Medulla oblongata (tissue), 1 donor: ENCODE measurements around the gene HIGD1A.
A peak's percentile ranks its signal among the peaks of the same experiment; 100 is the strongest.
"Not testable (repeated sequence)": the region's sequence is repeated elsewhere in the genome, so short reads cannot be mapped to it uniquely, and the experiment has no call there.

Experiments used
- DNase-seq: peaks from one replicate; pipeline ENCODE4 v3.0.0-alpha.2; 2015; ENCODE audit errors: extremely low spot score

HIGD1A gene

GRCh38 chr3:42829083-42829627, 24.9 kb upstream of the HIGD1A start:
- DNase-seq: no peak

- DNase-seq: no peak
Observed at GRCh38 chr3:42827654-42828053, 23.4 kb upstream of the HIGD1A start.

GRCh38 chr3:42827023-42827422, 22.7 kb upstream of the HIGD1A start:
- no peak for DNase-seq

GRCh38 chr3:42826141-42826540, 21.9 kb upstream of the HIGD1A start:
- no peak for DNase-seq

GRCh38 chr3:42823351-42823750, 19.1 kb upstream of the HIGD1A start:
- DNase-seq: no peak

GRCh38 chr3:42822828-42823227, 18.5 kb upstream of the HIGD1A start:
- no peak for DNase-seq

GRCh38 chr3:42820746-42821051, 16.4 kb upstream of the HIGD1A start:
- no peak for DNase-seq

GRCh38 chr3:42819351-42819965, 15.2 kb upstream of the HIGD1A start:
- no peak for DNase-seq

GRCh38 chr3:42815826-42816225, 11.5 kb upstream of the HIGD1A start:
- no peak for DNase-seq

- DNase-seq: no peak
Observed at GRCh38 chr3:42814914-42815507, 10.7 kb upstream of the HIGD1A start.

- DNase-seq: no peak
Observed at GRCh38 chr3:42814246-42814645, 10.0 kb upstream of the HIGD1A start.

GRCh38 chr3:42811118-42811883, 7.0 kb upstream of the HIGD1A start:
- not testable (repeated sequence) for DNase-seq

GRCh38 chr3:42810706-42811105, 6.4 kb upstream of the HIGD1A start:
- not testable (repeated sequence) for DNase-seq

GRCh38 chr3:42809202-42809601, 4.9 kb upstream of the HIGD1A start, which contains the start of gene ACKR2:
Gene ACKR2, plus strand, starts transcription at chr3:42809445. Its CDS starts 55,058 bp downstream, at chr3:42864503.
- no peak for DNase-seq

GRCh38 chr3:42807929-42808328, 3.6 kb upstream of the HIGD1A start:
- DNase-seq: no peak

GRCh38 chr3:42805141-42805821, 991 bp upstream of the HIGD1A start:
- DNase-seq: peak; percentile 48

- no peak for DNase-seq
Observed at GRCh38 chr3:42804831-42805132, 492 bp upstream of the HIGD1A start.

- DNase-seq: peak; percentile 41
Observed at GRCh38 chr3:42803414-42804105, 730 bp downstream of the HIGD1A start.

- no peak for DNase-seq
Observed at GRCh38 chr3:42802876-42803413, 1.3 kb downstream of the HIGD1A start.

- DNase-seq: no peak
Observed at GRCh38 chr3:42801784-42802183, 2.5 kb downstream of the HIGD1A start.

GRCh38 chr3:42801048-42801620, 3.2 kb downstream of the HIGD1A start:
- DNase-seq: no peak
